GM12874 (cell line): Measurements from ENCODE around the gene C12orf76.

Experiments
- CTCF ChIP-seq: IDR thresholded peaks from 2 replicates; pipeline ENCODE4 v1.5.1; 2011; ENCODE audit warnings: low read depth, mild to moderate bottlenecking, control low read depth, low read length, moderate library complexity; ENCODE audit not compliant: insufficient read depth

Gene C12orf76

GRCh38 chr12:110012659-110013058 is 35.7 kb downstream of the C12orf76 start:
- TF ChIP-seq CTCF, result no peak

- TF ChIP-seq CTCF, result no peak
Observed at GRCh38 chr12:110012137-110012536, 36.2 kb downstream of the C12orf76 start.

GRCh38 chr12:110010853-110011723 is 37.2 kb downstream of the C12orf76 start:
- TF ChIP-seq CTCF, result no peak

GRCh38 chr12:110007881-110008280 is 40.4 kb downstream of the C12orf76 start:
- no peak for TF ChIP-seq CTCF

- no peak for TF ChIP-seq CTCF
Observed at GRCh38 chr12:110006115-110006514, 42.2 kb downstream of the C12orf76 start.

GRCh38 chr12:110005319-110005973 is 42.9 kb downstream of the C12orf76 start:
- TF ChIP-seq CTCF, result no peak

GRCh38 chr12:110004598-110004997 is 43.7 kb downstream of the C12orf76 start:
- no peak for TF ChIP-seq CTCF
